Activated CD4-positive, alpha-beta T cell treated with anti-CD3 and anti-CD28 coated beads, Interleukin-2, Interleukin-6, amounts not matched to agents 100 ng/mL and 50 ng/mL, durations not matched to agents 16 hours and 8 hours (primary cell): ENCODE data around the gene TRAPPC12.

Experiments
- DNase-seq: peaks from one replicate; pipeline ENCODE4 v3.0.0-alpha.2; 2020

TRAPPC12 gene

GRCh38 chr2:3470856-3471737 lies 91.6 kb downstream of the TRAPPC12 start:
- DNase-seq = no peak

DNA sequence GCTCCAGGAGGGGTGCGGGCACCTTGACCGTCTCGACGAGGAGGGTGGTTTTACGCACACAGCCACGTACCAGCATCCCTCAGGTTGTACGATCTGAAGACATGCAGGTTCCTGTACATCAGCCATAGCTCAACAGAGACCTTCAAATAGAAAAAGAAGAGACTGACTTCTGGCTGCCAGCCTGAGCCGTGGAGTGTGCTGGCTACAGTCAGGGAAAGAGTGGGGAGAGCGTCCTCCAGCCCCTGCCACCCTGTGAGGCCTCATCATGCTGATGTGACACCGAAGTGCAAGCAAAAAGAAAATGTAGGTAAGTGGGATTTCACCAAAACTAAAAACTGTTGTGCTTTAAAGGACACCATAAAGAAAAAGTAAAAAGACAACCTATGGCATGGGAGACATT lies 92.8 kb downstream of the TRAPPC12 start:
- no peak for DNase-seq

- DNase-seq = no peak
These were observed 93.5 kb downstream of the TRAPPC12 start for GRCh38 chr2:3472966-3473365.

DNA sequence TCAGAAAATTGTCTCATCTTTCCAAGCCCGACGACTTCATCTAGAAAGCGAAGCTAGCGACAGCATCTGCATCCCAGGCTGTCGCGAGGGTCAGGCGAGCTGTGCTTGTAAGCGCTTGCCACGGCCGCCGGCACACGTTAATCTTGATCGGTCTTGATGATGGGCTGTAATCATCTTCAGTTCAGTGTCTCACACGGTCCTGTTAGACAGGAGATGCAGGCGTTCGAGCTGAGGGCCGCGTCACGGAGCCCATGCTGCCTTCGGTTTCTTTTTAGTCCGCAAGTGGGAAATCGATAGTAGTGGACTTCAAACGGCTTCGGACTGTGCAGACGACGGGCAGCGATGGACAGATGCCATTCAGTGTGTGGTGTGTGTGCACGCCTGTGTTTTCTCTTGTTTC lies 96.3 kb downstream of the TRAPPC12 start:
- DNase-seq = no peak

DNA sequence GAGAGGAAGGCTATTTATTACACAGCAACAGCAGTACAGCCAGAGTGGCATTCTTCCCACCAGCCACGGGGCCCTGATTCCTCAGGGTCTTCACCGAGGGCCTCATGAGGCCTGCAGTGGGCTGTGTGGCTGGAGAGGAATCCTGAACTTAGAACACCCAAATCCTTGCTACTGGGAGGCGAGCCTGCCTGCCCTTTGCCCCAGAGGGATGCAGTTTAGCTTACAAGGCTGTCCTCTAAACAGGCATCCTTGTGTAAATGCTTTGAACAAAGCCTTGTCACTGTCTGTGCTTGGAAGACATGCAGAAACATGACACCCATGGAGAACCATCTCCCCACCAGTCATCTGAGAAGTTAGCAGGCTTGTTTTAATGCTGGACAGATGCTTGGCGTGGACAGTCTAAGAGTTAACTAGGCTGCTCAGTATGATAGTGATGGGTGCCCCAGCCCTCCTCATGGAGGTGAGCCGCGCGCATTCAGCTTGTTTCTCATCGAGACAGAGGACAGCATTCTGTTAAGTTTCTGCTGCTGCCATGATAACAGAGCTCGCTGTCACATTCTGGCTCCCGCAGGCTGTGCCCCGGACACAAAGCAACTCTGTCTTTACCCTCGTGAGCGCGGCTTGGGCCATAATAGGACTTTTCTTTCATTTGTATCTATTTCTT lies 97.0 kb downstream of the TRAPPC12 start:
- DNase-seq = no peak

DNA sequence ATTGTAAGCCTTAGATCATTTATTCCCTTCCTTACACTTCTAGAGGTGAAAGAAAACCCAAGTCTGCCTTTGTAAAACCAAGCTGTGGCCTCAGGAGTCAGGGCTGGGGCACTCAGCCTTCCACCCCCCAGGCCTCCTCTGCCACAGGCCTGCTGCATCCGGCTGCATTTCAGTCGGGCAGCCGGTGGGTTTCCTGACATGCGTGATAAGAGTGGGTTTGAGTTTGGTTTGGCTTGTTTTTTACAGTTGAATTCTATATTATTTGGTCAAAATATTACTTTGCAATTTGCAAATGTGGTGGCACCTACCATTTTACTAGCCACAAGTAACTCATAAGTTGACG lies 97.5 kb downstream of the TRAPPC12 start:
- DNase-seq = no peak

- DNase-seq = no peak
These were observed 99.4 kb downstream of the TRAPPC12 start for GRCh38 chr2:3478846-3479385.

GRCh38 chr2:3479430-3480320 lies 100.2 kb downstream of the TRAPPC12 start:
- DNase-seq = no peak

DNA sequence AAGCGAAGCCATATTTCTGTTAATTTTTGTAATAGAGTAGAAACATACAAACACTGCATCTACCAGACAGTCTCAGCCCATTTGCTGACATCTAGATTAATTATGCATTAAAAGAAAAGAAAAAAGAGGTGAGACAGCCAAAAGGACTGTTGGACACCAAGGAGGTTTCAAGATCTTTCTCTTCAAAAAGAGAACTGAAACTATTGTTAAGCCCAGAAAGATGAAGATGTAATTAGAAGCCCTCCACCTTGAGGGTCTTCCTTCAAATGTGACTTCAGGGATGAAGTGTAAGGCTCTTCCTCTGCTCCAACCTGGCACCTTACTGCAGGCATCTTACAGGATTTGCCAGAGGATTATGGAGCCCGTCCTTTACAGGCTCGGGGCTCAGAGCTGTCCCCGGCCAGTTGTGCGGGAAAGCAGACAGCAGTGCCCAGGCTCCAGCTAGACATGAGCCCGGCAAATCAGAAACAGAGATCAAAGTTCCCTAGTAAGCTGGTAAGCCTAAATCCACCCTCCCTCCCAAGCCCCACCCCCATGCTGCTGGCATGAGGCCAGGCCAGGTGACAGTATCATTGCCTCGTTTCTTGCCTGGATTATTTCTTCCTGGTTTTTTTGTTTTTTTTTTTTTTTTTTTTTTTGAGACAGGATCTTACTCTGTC lies 101.0 kb downstream of the TRAPPC12 start:
- DNase-seq = no peak

DNA sequence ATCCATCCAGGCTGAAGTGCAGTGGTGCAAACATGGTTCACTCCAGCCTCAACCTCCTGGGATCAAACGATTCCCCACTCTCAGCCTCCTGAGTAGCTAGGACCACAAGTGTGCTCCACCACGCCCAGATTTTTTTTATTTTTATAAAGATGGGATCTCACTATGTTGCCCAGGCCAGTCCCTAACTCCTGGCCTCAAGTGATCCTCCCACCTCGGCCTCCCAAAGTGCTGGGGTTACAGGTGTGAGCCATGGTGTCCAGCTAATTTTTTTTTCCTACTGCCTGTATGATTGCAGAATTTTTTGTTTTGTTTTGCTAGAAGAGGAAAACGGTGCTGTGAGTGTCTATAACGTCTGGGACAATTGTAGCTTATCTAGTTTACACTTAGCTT lies 101.5 kb downstream of the TRAPPC12 start:
- no peak for DNase-seq

- DNase-seq = no peak
These were observed 102.4 kb downstream of the TRAPPC12 start for GRCh38 chr2:3481736-3482362.

DNA sequence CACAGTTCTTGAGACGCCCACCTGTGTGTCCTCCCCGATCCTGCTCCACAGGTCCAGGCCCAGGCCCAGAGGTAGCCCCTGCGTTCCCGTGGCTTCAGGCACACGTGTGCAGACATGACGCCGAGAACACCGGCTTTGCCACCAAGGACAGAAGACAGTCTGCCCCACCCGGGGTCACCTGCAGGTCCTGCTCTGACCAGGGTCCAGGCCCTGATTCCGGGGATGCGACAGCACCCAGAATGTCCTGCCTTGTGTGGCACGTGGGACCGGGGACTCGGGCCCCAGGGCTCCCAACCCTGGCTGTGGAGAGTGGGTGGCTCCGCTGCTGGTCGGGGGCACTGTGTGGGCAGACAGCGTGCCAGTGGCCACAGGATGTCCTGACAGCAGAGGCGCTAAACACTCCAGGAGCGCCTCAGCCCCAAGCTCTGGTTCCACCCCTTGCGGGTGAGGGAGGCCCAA lies 102.9 kb downstream of the TRAPPC12 start:
- DNase-seq = no peak

DNA sequence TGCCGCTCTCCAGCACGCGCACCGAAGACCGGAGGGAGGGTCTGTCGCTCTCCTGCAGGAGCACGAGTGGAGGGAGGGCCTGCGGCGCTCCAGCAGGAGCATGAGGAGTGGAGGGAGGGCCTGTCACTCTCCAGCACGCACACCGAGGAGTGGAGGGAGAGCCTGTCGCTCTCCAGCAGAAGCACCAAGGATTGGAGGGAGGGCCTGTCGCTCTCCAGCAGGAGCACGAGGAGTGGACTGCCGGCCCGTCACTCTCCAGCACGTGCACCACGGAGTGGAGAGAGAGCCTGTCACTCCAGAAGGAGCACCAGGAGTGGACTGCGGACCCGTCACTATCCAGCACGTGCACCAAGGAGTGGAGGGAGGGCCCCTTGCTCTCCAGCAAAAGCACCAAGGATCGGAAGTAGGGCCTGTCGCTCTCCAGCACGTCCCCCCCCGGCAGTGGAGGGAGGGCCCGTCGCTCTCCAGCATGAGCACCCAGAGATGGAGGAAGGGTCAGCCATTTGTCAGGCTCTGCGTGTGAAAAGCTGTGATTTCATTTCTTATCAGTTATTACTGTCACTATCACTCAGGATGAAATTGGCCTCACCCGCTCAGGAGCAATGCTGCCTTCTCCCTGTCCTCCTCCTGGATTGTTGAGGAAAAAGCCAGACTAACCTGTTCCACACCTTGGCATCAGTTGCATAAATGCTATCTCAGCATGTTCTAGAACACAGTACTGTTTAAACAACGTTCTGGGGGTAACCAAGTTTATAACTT lies 103.9 kb downstream of the TRAPPC12 start:
- DNase-seq = no peak

- DNase-seq = no peak
These were observed 104.8 kb downstream of the TRAPPC12 start for GRCh38 chr2:3483986-3484960.

DNA sequence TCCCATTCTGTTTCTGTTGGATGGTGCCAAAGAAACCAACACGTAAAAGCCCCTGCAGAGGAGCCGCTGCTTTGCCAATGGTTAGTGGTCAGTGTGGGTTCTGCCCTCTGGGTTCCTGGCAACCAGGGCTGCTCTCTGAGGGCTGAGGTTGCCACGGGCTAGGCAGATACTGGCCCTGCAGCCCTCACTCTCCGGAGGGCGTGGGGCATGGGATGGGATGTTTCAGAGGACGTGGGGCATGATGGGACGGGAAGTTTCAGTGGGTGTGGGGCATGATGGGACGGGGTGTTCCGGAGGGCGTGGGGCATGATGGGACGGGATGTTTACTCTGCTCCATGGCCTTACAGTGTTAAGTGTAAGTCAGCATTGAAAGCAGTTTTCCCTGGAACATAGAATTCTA lies 105.7 kb downstream of the TRAPPC12 start:
- no peak for DNase-seq

DNA sequence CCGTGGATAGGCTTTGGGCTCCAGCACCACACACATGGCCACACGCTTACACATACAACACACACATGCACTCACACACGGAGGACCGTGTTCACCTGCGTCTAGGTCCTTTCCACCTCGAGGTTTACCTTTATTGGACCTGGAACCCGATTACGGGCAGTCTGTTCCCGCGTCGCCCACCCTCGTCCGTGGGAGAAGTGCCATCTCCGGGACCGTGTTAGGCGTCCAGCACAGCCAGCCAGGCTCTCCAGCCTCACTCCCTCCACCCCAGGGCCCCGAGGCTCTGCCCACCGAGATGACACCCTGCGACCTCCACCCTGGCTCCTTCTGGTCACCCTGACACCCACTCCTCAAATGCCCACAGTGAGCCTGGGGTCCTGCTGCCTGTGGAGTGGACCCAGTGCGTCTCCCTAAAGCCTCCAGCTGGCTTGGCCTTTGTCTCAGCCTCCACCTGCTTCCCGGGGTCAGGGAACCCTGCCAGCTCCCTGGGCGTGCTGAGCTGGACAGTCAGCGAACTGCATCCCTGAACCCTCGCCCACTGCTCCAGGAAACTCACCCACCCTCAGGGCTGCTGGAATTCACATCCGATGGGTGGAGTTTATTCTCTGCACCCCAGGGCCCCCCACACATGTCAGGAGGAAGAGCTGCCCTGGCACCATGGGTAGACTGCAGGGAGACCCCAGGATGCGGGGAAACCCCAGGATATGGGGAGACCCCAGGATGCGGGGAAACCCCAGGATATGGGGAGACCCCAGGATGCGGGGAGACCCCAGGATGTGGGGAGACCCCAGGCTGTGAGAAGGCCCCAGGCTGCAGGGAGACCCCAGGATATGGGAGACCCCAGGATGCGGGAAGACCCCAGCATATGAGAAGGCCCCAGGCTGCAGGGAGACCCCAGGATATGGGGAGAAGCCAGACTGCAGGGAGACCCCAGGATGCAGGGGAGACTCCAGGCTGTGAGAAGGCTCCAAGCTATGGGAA lies 106.8 kb downstream of the TRAPPC12 start:
- no peak for DNase-seq

GRCh38 chr2:3487028-3487425 lies 107.5 kb downstream of the TRAPPC12 start:
- no peak for DNase-seq

DNA sequence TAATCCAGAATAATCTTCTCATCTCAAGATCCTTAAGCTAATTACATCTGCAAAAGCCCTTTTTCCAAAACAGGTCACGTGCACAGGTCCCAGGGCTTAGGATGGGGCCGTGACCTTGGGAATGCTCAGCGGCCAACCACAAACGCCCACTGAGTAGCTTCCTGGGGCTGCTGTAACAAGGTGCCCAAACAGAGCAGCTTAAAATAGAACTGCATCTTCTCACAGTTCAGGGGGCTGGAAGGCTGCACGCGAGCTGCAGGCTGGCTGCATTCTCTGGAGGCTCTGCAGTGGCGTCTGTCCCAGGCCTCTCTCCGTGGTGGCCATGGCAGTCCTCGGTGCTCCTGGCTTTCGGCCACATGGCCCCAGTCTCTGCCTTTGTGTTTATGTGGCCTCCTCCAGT lies 107.9 kb downstream of the TRAPPC12 start:
- DNase-seq = no peak

DNA sequence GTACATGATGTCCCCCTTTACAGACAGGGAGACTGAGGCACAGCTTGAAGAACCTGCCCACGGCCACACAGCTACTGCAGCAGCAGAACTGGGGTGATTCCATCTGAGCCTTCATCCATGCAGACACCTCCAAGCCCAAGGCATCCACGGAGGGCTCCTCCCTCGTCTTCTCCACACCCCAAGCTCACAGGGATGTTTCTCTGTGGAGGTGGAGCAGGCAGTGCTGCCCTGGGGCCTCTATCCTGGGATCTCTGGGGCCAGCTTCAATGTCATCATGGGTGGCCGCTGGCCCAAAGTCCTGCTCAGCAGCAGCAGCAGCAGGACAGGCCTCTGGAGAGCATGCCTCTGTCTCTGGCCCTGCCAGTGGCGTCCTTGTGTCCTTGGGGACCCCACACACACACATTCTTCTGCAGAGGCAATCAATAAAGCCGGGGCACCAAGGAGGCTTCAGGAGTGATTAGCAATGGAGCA lies 108.6 kb downstream of the TRAPPC12 start:
- no peak for DNase-seq
